ENCODE data around the gene ALDH1A1.
"Not testable (repeated sequence)": the region's sequence is repeated elsewhere in the genome, so short reads cannot be mapped to it uniquely, and the experiment has no call there.

ALDH1A1 gene

DNA sequence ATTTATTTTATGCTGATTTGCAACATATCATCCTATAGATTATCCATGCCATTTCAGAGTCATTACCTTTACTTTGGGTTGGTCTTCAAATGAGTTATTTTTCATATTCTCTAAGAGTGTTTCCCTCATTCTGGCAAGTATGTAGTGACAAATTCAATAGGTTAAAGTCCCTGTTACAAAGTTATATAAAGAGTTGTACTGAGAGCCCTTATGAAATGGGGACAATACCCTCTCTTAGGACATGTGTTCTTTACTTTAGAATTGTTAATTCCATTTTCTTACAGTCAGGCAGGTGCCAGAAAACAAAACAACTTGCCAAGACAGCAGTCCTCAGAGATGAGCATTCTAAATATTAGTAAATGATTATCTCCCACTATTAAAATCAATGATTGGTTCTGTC is 6.0 kb downstream of the ALDH1A1 start:
- FAIRE-seq (no peak), DNase-seq (ENCODE audit: insufficient read length, low spot score) (no peak)
- TF ChIP-seq, protein P1, sequence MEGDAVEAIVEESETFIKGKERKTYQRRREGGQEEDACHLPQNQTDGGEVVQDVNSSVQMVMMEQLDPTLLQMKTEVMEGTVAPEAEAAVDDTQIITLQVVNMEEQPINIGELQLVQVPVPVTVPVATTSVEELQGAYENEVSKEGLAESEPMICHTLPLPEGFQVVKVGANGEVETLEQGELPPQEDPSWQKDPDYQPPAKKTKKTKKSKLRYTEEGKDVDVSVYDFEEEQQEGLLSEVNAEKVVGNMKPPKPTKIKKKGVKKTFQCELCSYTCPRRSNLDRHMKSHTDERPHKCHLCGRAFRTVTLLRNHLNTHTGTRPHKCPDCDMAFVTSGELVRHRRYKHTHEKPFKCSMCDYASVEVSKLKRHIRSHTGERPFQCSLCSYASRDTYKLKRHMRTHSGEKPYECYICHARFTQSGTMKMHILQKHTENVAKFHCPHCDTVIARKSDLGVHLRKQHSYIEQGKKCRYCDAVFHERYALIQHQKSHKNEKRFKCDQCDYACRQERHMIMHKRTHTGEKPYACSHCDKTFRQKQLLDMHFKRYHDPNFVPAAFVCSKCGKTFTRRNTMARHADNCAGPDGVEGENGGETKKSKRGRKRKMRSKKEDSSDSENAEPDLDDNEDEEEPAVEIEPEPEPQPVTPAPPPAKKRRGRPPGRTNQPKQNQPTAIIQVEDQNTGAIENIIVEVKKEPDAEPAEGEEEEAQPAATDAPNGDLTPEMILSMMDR (IDR thresholded peaks at IDR 0.05; ENCODE audit: insufficient read depth, missing control alignments): no peak

DNA sequence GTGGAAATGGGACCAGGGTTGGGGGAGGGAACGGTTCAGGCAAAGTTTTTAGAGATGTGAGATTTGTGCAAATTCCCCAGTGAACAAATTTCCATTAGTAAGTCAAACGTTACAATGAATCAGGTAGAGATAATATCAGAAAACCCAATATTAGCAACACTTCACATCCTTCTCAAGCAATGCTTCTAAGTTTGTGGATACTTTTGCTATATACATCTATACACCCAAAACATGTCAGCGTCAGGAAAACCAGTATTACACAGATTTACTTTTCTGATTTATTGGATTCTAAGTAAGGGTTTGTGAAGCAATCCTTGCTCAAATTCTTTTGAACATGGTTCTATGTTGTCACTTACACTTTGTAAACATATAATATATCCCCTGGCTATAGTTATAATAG is 6.5 kb downstream of the ALDH1A1 start:
- TF ChIP-seq, protein P1 (IDR thresholded peaks at IDR 0.05; ENCODE audit: insufficient read depth, missing control alignments): no peak
- DNase-seq (ENCODE audit: insufficient read length, low spot score): no peak
- no peak for FAIRE-seq

DNA sequence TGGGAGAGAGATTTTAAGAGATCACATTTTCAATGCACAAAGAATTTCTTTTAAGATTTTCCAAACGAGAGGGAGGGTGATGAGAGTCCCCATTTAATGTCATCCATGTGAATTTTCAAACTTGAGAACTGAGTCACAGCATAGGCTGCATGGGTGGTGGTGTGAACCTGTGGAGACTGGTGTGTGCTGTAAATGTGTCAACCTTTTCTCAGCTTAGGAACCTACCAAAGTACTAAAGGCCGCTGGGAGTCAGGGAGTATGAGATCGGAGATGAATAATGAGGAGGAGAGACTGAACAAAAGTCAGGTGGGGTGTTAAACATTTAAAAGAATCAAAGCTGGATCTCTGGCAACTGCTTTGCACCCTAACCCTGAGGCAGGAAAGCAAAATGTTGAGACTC is 7.5 kb downstream of the ALDH1A1 start:
- DNase-seq (ENCODE audit: insufficient read length, low spot score) (no peak), FAIRE-seq (no peak)
- TF ChIP-seq, protein P1 (IDR thresholded peaks at IDR 0.05; ENCODE audit: insufficient read depth, missing control alignments): no peak

DNA sequence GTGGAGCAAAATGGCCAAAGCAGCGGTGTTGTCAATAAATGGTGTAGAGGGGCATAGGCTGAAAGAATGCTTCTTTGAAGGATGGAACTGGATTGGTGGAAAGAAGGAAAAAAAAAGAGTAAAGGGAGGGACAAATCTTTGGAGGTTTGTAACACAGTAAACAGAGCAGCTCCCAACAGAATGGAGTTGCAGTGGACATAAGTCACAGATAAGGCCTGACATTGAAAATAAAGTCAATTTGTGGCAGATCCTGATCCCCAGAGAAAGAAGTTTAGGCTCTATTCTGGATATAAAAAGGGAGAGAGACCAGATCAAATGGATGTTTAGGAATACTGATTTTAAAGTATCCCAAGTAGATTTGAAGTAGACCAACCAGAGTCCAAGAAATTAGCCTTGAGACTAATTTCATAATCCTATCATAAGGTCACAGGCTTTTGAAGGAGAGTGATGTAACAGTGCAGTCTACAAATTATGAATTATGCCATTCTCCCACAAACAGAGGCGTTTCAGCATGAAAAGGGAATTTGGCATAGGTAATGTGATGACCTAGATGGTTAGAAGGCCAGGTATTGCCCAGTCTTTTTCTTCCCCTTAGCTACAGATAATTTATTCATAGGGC is 8.9 kb downstream of the ALDH1A1 start:
- FAIRE-seq: no peak
- TF ChIP-seq, protein P1 (IDR thresholded peaks at IDR 0.05; ENCODE audit: insufficient read depth, missing control alignments): no peak

DNA sequence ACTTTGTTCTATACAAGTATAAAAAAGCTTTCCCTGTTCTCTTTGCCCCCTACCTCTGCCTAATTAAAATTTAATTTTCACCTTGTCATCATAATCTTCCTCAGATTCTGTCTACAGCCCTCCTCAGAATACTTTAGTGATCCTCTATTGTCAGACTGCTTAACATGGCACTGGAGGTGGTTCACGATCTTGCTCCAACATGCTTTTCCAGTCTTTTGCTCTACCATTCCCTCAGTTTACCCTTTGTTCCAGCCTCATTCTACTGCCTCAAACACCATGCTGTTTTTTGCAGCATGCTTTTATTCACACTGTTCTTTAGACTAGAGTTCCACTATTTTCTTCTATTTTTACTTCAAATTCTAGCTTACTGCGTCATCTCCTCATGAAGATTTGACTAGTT is 10.4 kb downstream of the ALDH1A1 start:
- TF ChIP-seq, protein P1 (IDR thresholded peaks at IDR 0.05; ENCODE audit: insufficient read depth, missing control alignments): no peak
- FAIRE-seq (no peak), DNase-seq (ENCODE audit: insufficient read length, low spot score) (no peak)

More for the DNA sequence above, 8.9 kb downstream of the ALDH1A1 start:
- DNase-seq (ENCODE audit: insufficient read length, low spot score): no peak

DNA sequence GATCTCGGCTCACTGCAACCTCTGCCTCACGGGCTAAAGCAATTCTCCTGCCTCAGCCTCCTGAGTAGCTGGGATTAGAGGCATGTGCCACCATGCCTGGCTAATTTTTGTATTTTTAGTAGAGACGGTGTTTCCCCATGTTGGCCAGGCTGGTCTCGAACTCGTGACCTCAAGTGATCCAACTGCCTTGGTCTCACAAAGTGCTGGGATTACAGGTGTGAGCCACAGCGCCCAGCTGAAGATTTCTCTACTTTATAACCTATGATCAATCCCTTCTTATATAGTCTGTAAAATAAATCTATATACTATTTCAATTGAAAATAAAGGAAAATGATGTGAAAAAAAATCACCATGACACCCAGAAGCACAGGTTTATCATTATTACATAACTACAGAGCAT is 13.3 kb downstream of the ALDH1A1 start:
- not testable (repeated sequence) for FAIRE-seq; DNase-seq (ENCODE audit: insufficient read length, low spot score)

DNA sequence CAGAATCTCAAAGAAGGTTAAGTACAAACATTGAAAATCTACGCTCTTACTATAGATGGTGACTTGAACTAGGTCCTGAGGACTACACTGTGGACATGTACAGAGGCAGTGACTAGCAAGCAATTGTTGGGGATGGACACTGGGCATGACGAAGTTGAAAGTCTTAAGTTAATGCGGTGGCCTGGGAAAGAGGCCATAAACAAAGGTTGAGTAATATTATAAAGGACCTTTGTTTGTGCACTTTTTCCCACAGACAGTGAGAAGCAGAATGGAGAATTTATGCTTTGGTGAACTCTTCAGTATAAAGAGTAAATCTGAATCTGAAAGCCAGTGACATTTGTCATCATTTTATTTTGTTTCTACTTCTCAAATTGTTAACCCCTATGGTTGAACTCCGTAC is 15.3 kb downstream of the ALDH1A1 start:
- TF ChIP-seq, protein P1 (IDR thresholded peaks at IDR 0.05; ENCODE audit: insufficient read depth, missing control alignments): no peak
- FAIRE-seq (no peak), DNase-seq (ENCODE audit: insufficient read length, low spot score) (no peak)

DNA sequence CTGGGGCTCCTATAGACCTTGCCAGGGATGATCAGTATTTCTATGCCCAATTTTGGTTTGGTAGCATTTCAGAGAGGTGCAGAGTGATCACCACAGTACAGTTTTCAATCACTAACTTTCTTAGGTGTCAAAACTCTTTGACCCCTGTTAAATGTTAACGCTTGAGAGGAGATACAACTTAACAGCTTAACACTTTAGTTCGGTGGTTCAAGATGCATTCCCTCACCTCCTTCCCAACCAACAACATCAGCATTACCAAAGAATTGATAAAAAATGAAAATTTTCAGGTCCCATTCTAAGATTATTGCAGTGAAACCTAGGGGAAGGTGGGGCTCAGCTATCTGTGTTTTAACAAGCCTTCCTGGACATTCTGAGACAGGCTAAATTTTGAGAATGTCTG is 16.2 kb downstream of the ALDH1A1 start:
- TF ChIP-seq, protein P1 (IDR thresholded peaks at IDR 0.05; ENCODE audit: insufficient read depth, missing control alignments): no peak
- DNase-seq (ENCODE audit: insufficient read length, low spot score): no peak
- FAIRE-seq: no peak

Measured in D721Med (cell line).